ENCODE measurements around the gene TFDP2.
"Not testable (repeated sequence)": the region's sequence is repeated elsewhere in the genome, so short reads cannot be mapped to it uniquely, and the experiment has no call there.

Gene TFDP2

GRCh38 chr3:142027735-142028134 is 121.6 kb downstream of the TFDP2 start:
- FAIRE-seq (no peak), DNase-seq (ENCODE audit: insufficient read length, low spot score) (peak; percentile 18)

GRCh38 chr3:142027300-142027699 is 122.0 kb downstream of the TFDP2 start:
- DNase-seq (ENCODE audit: insufficient read length, low spot score) (no peak), FAIRE-seq (no peak)

DNA sequence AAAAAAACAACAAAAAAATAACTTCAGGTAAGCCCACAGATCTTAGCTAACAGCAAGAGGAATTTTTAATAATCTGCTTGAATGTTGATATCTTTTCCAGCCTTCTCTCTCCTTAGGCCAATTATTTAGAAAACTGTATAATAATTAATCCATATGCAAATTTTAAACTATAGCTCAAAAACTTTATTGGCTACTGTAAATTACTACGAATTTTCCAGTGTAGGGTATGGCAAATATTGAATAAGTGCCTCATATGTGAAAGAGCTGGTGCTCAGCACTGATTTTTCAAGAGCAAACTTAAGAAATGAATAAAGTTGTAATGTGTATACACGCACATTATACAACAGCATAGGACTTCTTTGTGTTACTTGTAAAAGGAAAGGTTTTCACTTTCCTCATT is 123.0 kb downstream of the TFDP2 start:
- FAIRE-seq (no peak), DNase-seq (ENCODE audit: insufficient read length, low spot score) (no peak)

GRCh38 chr3:142022381-142022780 is 127.0 kb downstream of the TFDP2 start:
- DNase-seq (ENCODE audit: insufficient read length, low spot score): peak; percentile 19
- no peak for FAIRE-seq

- DNase-seq (ENCODE audit: insufficient read length, low spot score) (no peak), FAIRE-seq (no peak)
These were observed 128.2 kb downstream of the TFDP2 start for GRCh38 chr3:142021127-142021526.

GRCh38 chr3:142019794-142020320 is 129.5 kb downstream of the TFDP2 start:
- DNase-seq (ENCODE audit: insufficient read length, low spot score) (no peak), FAIRE-seq (no peak)

DNA sequence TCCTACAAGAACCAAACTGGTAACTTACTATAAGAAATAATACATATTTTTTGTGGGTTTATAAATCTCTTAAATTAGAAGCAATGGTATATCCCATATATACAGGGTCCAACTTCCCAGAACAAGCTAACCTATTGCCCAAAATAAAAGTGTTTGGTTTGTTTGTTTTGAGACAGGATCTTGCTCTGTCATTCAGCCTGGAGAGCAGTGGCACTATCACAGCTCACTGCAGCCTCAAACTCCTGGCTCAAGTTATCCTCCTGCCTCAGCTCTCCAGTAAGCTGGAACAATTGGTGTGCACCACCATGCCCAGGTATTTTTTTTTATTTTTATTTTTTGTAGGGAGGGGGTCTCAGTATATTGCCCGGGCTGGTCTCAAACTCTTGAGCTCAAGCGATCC is 135.4 kb downstream of the TFDP2 start:
- DNase-seq (ENCODE audit: insufficient read length, low spot score) (no peak), FAIRE-seq (no peak)

DNA sequence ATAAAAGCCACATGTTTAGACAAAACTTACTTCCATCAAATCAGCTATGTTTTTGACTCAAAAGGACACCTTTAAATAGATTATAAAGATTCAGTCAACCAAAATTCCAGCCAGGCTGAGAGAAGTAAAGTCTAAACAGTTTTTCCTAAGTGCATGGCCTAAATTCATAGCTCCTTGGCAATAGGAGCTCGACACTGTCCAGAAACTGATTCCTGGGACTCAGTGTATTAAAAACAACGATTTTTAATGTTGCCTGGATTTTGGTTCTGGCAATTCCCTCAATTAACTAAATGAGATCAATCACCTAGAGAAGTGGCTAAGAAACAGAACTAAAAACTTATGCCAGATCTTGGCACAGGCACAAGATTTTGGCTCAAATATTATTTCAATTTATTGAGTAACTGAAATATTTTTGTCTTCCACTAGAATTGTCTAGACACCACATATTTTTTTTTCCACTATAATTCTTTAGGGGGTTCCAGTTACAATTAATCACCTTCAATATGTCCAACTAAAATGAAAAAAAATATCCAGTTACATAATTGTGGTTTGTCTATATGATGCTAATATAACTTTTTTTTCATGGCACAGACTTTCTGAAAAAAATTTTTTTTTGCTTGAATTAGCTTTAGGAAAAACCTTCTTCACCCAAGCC is 135.9 kb downstream of the TFDP2 start:
- no peak for DNase-seq (ENCODE audit: insufficient read length, low spot score)
- FAIRE-seq: no peak

DNA sequence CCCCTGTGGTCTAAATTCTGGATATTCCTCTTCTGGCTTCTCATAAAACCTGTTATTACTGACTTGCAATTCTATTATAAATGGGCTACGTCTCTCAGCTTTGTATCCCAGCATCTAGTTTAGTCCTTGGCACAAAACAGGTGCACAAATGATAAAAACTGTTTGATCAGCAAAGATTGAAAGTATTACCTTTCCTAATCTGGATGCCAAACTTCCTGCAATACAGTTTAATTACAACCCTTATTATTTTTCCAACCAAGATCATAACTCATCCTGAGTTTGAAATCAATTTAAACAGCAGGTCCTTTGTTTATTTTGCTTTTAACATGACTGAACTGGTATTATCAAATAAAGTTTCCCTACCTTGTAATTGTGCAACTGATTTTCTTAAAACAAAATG is 140.3 kb downstream of the TFDP2 start:
- FAIRE-seq (no peak), DNase-seq (ENCODE audit: insufficient read length, low spot score) (no peak)

DNA sequence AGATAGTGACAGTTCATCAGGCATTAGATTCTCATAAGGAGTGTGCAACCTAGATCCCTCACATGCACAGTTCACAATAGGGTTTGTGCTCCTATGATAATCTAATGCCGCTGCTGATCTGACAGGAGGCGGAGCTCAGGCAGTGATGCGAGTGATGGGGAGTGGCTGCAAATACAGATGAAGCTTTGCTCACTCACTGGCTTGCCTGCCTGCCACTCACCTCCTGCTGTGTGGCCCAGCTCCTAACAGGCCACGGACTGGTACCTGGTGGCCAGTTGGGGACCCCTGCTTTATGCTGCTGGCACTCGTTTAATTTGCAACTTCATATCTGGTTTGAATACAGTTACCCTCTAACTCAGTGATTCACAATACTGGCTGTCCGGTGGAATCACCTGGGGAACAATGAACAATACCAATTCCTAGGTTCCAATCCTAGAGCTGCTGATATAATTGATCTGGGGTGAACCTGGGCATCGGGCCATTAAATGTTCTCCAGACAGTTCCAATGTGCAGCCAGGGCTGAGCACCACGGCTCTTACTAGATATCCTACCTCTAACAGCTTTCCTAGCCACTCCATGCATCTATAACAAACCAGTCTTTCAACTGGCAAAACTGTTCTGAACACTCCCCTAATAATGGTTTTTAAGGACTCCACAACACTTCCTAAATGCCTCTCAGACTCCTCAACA is 141.5 kb downstream of the TFDP2 start:
- no peak for FAIRE-seq
- DNase-seq (ENCODE audit: insufficient read length, low spot score): no peak

- not testable (repeated sequence) for DNase-seq (ENCODE audit: insufficient read length, low spot score); FAIRE-seq
These were observed 144.4 kb downstream of the TFDP2 start for GRCh38 chr3:142004957-142005356.

DNA sequence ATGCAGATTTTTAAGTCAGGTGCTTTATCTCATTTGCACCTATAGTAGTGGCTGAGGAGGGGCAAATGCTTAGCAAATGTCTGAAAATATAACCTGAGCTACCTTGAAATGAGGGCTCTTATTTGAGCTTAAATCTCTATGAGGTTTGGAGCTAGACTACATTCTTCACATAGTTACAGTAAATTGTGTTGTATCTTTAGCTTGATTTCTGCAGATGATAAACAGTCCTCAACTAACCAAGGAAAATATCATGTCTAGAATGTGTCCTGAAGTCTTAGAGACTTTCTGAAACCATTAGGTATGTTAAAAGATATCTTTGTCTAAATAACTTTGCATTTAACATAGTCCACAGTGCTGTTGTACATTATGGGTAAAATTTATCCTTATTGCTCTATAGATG is 145.3 kb downstream of the TFDP2 start:
- FAIRE-seq: no peak
- DNase-seq (ENCODE audit: insufficient read length, low spot score): no peak

- no peak for FAIRE-seq
These were observed 146.1 kb downstream of the TFDP2 start for GRCh38 chr3:142003291-142003690.

GRCh38 chr3:142000325-142000870 is 148.9 kb downstream of the TFDP2 start:
- DNase-seq (ENCODE audit: insufficient read length, low spot score) (no peak), FAIRE-seq (no peak)

More at GRCh38 chr3:142003291-142003690, 146.1 kb downstream of the TFDP2 start:
- DNase-seq (ENCODE audit: insufficient read length, low spot score): no peak

DNA sequence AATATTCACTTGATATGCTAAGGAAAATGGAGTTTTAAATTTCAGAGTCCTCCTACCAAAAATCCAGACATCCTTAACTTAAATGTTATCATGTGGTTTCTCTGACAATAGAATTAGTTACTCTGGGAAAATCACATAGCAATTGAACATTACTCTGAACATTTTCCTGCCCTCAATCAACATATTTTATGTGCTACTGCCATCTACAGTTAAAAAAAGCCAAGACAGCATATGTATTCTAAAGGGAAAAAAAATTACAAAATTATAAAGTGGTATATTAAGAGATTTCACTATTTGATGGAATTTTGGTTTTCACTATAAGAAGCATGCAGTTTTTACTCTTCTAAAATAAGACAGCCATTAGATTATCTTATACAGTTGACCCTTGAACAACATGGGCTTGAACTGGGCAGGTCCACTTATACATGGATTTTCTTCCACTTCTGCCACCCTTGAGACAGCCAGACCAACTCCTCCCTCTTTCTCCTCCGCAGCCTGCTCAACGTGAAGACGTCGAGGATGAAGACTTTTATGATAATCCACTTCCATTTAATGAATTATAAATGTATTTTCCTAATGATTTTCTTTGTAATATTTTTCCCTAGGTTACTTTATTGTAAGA is 150.6 kb downstream of the TFDP2 start:
- no peak for DNase-seq (ENCODE audit: insufficient read length, low spot score)
- FAIRE-seq: no peak

GRCh38 chr3:141996437-141996836 is 152.9 kb downstream of the TFDP2 start:
- DNase-seq (ENCODE audit: insufficient read length, low spot score) (no peak), FAIRE-seq (no peak)

- DNase-seq (ENCODE audit: insufficient read length, low spot score): no peak
- FAIRE-seq: no peak
These were observed 154.5 kb downstream of the TFDP2 start for GRCh38 chr3:141994856-141995255.

- FAIRE-seq (no peak), DNase-seq (ENCODE audit: insufficient read length, low spot score) (no peak)
These were observed 156.8 kb downstream of the TFDP2 start for GRCh38 chr3:141992512-141992911.

- DNase-seq (ENCODE audit: insufficient read length, low spot score): no peak
- no peak for FAIRE-seq
These were observed 162.7 kb downstream of the TFDP2 start for GRCh38 chr3:141986548-141987107.

DNA sequence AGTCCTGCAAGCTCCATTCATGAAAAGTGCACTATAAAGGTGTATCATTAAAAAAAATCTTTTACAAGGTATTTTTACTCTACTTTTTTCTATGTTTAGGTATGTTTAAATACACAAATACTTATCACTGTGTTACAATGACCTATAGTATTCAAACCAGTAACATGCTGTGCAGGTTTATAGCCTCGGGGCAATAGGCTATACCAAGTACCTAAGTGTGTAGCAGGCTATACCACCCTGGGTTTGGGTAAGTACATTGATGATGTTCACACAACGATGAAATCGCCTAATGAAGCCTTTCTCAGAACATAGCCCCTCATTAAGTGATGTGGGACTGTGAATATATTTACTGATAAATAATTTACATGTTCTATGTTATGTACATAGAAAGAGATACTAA is 168.3 kb downstream of the TFDP2 start:
- FAIRE-seq: no peak
- no peak for DNase-seq (ENCODE audit: insufficient read length, low spot score)

GRCh38 chr3:141979050-141979671 is 170.2 kb downstream of the TFDP2 start:
- peak; percentile 20 for DNase-seq (ENCODE audit: insufficient read length, low spot score)
- no peak for FAIRE-seq
